Smooth muscle cell of the brain vasculature (primary cell): Measurements from ENCODE around the gene NSUN6.

Source experiments
- DNase-seq: peaks from one replicate; pipeline ENCODE4 v3.0.0-alpha.2; 2012; ENCODE audit warnings: low read depth, low spot score

The NSUN6 gene

GRCh38 chr10:18504161-18504560 lies 147.2 kb downstream of the NSUN6 start:
- DNase-seq, result no peak

- no peak for DNase-seq
Observed at GRCh38 chr10:18501629-18502028, 149.8 kb downstream of the NSUN6 start.

GRCh38 chr10:18501198-18501597 lies 150.2 kb downstream of the NSUN6 start:
- no peak for DNase-seq

- no peak for DNase-seq
Observed at GRCh38 chr10:18500576-18500975, 150.8 kb downstream of the NSUN6 start.

- DNase-seq, result no peak
Observed at GRCh38 chr10:18498998-18499397, 152.4 kb downstream of the NSUN6 start.

GRCh38 chr10:18497806-18498369 lies 153.5 kb downstream of the NSUN6 start:
- no peak for DNase-seq
